Endothelial cell (in vitro differentiated cells): ENCODE measurements around the gene NLRP2B. TPM values are rescaled to one million over a fixed set of nuclear protein-coding genes. Genes with fewer than 3 reads are reported as not detected.

Source experiments
- DNase-seq: peaks from one replicate; pipeline ENCODE4 v3.0.0; 2021; ENCODE audit warnings: low spot score
- H3K27ac Mint-ChIP-seq: one replicate; pipeline ENCODE4 v1.8.0; 2021; ENCODE audit warnings: mixed read lengths, inconsistent platforms; ENCODE audit not compliant: unreplicated experiment
- H3K27me3 Mint-ChIP-seq: one replicate; pipeline ENCODE4 v1.8.0; 2021; ENCODE audit warnings: mild to moderate bottlenecking, moderate library complexity, mixed read lengths, inconsistent platforms; ENCODE audit not compliant: unreplicated experiment
- H3K36me3 Mint-ChIP-seq: one replicate; pipeline ENCODE4 v1.8.0; 2021; ENCODE audit warnings: mild to moderate bottlenecking, low read depth, mixed read lengths, inconsistent platforms; ENCODE audit not compliant: unreplicated experiment
- H3K4me1 Mint-ChIP-seq: one replicate; pipeline ENCODE4 v1.8.0; 2021; ENCODE audit warnings: mild to moderate bottlenecking, mixed read lengths, inconsistent platforms; ENCODE audit not compliant: unreplicated experiment
- H3K4me3 Mint-ChIP-seq: one replicate; pipeline ENCODE4 v1.8.0; 2021; ENCODE audit warnings: mild to moderate bottlenecking, mixed read lengths, inconsistent platforms; ENCODE audit not compliant: unreplicated experiment
- H3K9me3 Mint-ChIP-seq: one replicate; pipeline ENCODE4 v1.8.0; 2021; ENCODE audit warnings: mixed read lengths, inconsistent platforms; ENCODE audit not compliant: unreplicated experiment
- total RNA-seq: library from RNA; stranded (reverse); fragmentation: NEBNext Ultra II Directional; extraction: Animal tissue kit (Norgen Biotek cat#: 25700); gene quantifications from one replicate; pipeline ENCODE4 v1.2.1, GENCODE V29; 2021; ENCODE audit not compliant: unreplicated experiment
- TF ChIP-seq, protein P1 (sequence below): fragments of 200-600 bp; sonication (generic); IDR thresholded peaks from one replicate; pipeline ENCODE4 v1.5.0; 2021; ENCODE audit warnings: antibody characterized with exemption; ENCODE audit not compliant: unreplicated experiment

The NLRP2B gene
- total RNA-seq, 1 donor from 2014 or later = not detected

DNA sequence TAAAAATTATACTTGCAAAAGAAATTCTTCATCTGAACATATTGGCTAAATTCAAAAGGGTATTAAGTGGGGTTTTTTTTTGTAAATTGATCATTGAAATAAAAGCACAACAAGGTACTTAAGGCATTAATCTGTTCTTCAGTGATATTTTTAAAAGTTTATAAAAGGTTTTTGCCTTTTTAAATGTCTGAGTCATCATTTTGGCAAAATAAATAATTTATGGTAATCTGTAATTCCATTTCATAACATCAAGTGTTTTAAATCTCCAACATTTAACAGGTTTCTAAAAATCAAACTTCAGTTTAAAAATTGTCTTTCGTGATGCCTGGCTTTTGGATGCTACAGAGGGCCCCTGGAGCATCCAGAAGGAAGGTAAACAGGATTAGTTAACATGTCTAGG lies 27.4 kb downstream of the NLRP2B start:
- Mint-ChIP-seq H3K4me1 (no peaks in the 10 kb centered on the region), H3K27ac (no peak overlapping the region), H3K36me3 (no peaks in the 10 kb centered on the region), H3K27me3 (no peaks in the 10 kb centered on the region), H3K9me3 (no peaks in the 10 kb centered on the region), H3K4me3 (no peak overlapping the region)
- TF ChIP-seq, protein P1, sequence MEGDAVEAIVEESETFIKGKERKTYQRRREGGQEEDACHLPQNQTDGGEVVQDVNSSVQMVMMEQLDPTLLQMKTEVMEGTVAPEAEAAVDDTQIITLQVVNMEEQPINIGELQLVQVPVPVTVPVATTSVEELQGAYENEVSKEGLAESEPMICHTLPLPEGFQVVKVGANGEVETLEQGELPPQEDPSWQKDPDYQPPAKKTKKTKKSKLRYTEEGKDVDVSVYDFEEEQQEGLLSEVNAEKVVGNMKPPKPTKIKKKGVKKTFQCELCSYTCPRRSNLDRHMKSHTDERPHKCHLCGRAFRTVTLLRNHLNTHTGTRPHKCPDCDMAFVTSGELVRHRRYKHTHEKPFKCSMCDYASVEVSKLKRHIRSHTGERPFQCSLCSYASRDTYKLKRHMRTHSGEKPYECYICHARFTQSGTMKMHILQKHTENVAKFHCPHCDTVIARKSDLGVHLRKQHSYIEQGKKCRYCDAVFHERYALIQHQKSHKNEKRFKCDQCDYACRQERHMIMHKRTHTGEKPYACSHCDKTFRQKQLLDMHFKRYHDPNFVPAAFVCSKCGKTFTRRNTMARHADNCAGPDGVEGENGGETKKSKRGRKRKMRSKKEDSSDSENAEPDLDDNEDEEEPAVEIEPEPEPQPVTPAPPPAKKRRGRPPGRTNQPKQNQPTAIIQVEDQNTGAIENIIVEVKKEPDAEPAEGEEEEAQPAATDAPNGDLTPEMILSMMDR = no peak
- DNase-seq = no peak

DNA sequence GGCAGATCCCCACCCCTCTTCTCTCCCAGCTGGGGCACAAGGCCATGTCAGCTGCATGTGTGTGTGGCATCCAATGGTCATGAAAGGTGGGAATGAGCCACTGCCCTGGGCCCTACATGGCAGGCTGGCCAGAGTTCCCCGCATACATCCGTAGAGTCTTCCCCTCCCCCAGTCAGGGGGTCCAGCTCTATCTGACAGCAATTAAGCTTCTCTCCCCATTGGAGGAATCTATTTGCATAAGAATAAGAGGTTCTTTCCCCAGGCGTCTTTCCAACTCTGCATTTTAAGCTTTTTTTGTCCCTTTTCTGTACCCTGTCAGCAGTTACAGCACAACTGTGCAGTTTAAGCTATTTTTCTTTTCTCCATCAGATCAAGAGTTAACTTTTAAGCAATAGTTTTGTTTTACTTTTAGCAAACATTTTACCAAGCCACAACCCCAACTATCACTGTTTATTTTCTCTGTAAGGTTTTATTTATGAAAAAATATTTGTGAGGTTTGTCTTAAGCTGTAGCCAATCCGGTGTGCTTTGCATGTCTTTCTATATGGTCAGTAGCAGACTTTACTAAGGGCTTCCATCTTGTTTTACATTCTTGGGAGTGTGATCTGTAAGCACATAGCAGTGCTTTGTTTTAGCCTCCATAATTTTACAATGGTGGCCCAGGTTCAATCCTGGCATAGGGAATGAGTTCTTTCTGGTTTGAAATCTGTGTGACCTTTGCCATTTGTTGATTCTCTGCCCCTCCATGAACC lies 28.7 kb downstream of the NLRP2B start:
- no peak for DNase-seq
- Mint-ChIP-seq H3K36me3 (no peaks in the 10 kb centered on the region), H3K27ac (no peak overlapping the region), H3K27me3 (no peaks in the 10 kb centered on the region), H3K4me1 (no peaks in the 10 kb centered on the region), H3K4me3 (no peak overlapping the region), H3K9me3 (no peaks in the 10 kb centered on the region)
- TF ChIP-seq, protein P1 = no peak

DNA sequence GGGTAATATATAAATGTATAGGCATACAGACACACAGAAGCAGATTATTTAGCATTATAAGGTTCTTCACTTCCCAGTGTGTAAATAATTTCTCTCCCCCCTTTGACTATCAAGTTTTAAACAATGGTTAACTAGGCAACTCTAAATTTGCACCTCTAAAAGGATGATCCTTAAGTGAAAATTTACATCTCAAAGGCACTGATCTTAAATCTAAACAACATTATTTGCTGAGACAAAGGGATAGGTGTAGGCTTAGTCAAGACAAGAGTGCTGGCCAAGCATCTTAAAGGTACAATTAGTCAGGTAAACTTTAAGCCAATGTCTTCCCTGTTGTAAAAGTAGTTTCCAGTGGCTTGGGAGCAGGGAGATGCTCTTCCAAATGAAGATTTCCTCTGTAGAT lies 33.0 kb downstream of the NLRP2B start:
- Mint-ChIP-seq H3K36me3 (no peaks in the 10 kb centered on the region), H3K4me3 (no peak overlapping the region), H3K27me3 (peaks cover 1% of the 10 kb centered on the region), H3K4me1 (no peaks in the 10 kb centered on the region), H3K9me3 (no peaks in the 10 kb centered on the region), H3K27ac (no peak overlapping the region)
- no peak for DNase-seq
- TF ChIP-seq, protein P1 = no peak

DNA sequence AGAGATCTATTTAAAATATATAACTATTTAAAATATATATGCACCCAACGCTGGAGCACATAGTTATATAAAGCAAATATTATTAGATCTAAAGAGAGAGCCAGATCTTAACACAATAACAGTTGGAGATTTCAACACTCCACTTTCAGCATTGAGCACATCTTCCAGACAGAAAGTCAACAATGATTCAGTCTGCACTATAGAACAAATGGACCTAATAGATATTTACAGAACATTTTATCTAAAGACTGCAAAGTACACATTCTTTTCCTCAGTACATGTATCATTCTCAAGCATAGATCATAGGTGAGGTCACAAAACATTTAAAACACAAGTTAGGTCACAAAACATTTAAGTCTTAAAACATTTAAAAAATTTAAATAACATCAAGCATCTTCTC lies 36.4 kb downstream of the NLRP2B start:
- Mint-ChIP-seq H3K4me1 (no peaks in the 10 kb centered on the region), H3K27ac (no peak overlapping the region), H3K36me3 (no peaks in the 10 kb centered on the region), H3K27me3 (peaks cover 1% of the 10 kb centered on the region), H3K9me3 (no peaks in the 10 kb centered on the region), H3K4me3 (no peak overlapping the region)
- TF ChIP-seq, protein P1 = no peak
- DNase-seq = no peak

DNA sequence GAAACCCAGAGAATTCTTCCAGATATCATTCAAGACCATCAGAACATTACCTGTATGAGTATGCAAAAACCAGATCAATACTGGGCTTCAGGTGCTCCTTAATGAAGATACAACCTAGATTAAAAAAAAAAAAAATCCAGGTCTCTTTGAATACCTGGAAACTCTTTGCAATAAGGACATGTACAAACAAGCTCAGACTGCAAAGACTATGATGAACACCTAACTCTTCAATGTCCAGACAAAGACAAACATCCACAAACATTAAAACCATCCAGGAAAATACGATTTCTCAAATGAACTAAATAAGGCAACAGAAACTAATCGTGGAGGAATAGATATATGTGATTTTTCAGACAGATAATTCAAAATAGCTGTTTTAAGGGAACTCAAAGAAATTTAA lies 38.7 kb downstream of the NLRP2B start:
- Mint-ChIP-seq H3K36me3 (no peaks in the 10 kb centered on the region), H3K27ac (no peak overlapping the region), H3K4me3 (no peak overlapping the region), H3K27me3 (peaks cover 1% of the 10 kb centered on the region), H3K9me3 (no peaks in the 10 kb centered on the region), H3K4me1 (no peaks in the 10 kb centered on the region)
- TF ChIP-seq, protein P1 = no peak
- no peak for DNase-seq
